ENCODE measurements around the gene TLE5.
"Not testable (repeated sequence)": the region's sequence is repeated elsewhere in the genome, so short reads cannot be mapped to it uniquely, and the experiment has no call there.

TLE5 gene

DNA sequence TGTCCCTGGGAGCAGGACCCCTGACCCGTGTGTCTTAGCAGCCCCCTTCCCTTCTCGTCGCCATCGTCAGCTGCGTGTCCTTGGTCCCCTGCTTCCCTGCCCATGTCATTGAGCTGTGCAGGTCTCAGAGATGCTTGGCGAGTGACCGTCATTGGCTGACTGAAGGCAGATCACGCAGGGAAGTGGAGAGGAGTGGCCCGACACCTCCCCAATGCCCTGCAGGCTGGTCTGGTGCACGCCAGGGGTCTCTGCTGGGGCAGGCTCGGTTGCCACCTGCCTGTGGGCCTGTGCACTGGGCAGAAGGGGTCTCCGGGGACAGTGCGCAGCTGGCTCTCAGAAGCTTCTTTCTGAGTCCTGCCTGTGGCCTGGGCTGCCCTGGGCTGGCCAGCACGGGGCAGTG lies 38.0 kb upstream of the TLE5 start:
- DNase-seq (ENCODE audit: low spot score in 2 of 2), result no peak
- H3K27me3 Mint-ChIP-seq, result peaks cover 9% of the 10 kb centered on the region
- H3K36me3 Mint-ChIP-seq, result no peaks in the 10 kb centered on the region
- no peak overlapping the region for H3K4me3 Mint-ChIP-seq
- no peaks in the 10 kb centered on the region for H3K9me3 Mint-ChIP-seq
- H3K27ac Mint-ChIP-seq, result no peak overlapping the region
- H3K4me1 Mint-ChIP-seq, result peaks cover 24% of the 10 kb centered on the region
- no peak for ATAC-seq (ENCODE audit: low read depth)

DNA sequence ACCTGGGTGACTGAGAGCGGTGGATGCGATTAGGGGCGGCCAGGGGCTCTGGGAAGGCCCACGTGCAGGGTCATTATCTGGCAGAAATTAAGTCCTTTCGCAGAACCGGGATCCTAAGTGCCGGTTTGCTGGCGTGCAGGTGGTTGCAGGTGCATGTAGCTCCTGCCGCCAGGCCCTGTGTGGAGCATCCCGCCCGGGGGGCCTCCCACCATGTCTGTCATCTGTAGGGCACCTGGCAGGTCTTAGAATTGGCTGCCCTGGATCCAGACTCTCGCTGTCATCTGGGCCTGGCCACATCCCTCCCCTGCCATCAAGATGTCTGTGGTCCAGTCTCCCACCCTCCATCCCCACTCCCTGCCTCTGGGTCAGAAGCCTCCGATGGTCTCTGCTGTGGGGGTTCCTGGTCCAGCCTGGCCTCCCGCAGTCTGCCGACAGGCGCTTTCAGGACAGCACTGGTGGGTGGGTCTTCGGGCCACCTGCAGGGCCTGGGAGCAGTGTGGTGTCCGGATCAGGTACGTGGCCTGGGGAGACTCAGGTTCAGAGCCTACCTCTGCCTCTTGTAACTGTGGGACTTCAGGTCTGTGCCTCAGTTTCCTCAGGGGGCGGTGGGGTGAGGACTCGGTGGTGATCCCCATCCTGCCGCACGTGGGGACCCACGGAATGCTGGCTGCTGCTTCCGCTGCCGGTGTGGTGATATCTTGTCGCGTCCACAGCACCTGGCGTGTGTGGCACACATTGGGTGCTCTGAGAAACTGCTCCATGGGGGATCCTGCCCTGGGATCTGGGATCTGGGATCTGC lies 37.3 kb upstream of the TLE5 start:
- Mint-ChIP-seq H3K36me3 (no peaks in the 10 kb centered on the region), H3K27me3 (peaks cover 9% of the 10 kb centered on the region), H3K27ac (no peak overlapping the region), H3K4me3 (peak overlapping the region; percentile 65), H3K4me1 (peaks cover 28% of the 10 kb centered on the region), H3K9me3 (no peaks in the 10 kb centered on the region)
- DNase-seq (ENCODE audit: low spot score in 2 of 2) (no peak), ATAC-seq (ENCODE audit: low read depth) (no peak)

DNA sequence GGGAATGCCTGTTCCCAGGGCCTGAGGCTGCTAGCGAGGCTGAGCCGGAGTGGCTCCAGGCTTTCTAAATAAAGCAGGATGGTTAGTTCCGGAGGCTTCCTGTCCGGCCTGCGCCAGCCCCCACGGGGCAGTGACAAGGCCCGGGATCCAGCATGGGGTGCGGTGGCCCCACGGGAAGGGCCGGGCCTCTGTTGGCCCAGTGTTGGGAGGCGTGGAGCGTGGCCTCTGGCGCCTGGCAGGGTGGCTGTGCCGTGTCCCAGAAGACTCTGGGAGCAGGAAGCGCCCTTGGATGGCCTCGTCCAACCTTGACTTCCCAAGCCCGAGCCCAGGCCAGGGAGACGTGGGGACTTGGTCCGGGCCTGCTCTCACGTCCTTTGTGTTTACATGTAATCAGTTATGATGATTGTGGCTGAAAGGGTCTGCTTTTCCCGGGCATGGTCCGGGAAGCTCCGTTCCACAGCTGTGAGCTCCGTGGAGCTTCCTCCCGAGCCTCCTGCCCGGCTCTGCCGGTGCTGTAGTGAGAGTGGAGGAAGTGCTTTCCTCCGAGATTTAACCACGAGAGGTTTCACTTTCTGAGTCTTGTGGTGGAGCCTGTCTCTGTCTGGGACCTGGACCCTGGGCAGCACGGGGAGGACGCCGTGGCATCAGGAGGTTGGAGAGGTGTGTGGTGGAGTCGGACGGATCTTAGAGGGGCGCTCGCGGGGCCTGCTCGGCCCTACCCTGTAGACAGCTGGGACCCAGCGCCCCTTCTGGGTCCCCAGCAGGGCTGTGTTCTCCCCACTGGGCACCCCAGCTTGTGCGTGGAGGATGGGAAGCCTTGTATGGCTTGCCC lies 36.4 kb upstream of the TLE5 start:
- DNase-seq (ENCODE audit: low spot score in 2 of 2) (peak in 1 of 2 donors; percentile 42), ATAC-seq (ENCODE audit: low read depth) (peak; percentile 50)
- Mint-ChIP-seq H3K9me3 (no peaks in the 10 kb centered on the region), H3K27me3 (peaks cover 6% of the 10 kb centered on the region), H3K27ac (no peak overlapping the region), H3K4me3 (peak overlapping the region; percentile 65), H3K36me3 (no peaks in the 10 kb centered on the region), H3K4me1 (peaks cover 22% of the 10 kb centered on the region)

GRCh38 chr19:3098141-3098514 lies 35.8 kb upstream of the TLE5 start:
- Mint-ChIP-seq H3K9me3 (no peaks in the 10 kb centered on the region), H3K36me3 (no peaks in the 10 kb centered on the region), H3K4me1 (peaks cover 22% of the 10 kb centered on the region), H3K4me3 (no peak overlapping the region), H3K27me3 (peaks cover 6% of the 10 kb centered on the region), H3K27ac (no peak overlapping the region)
- ATAC-seq (ENCODE audit: low read depth) (no peak), DNase-seq (ENCODE audit: low spot score in 2 of 2) (no peak)

DNA sequence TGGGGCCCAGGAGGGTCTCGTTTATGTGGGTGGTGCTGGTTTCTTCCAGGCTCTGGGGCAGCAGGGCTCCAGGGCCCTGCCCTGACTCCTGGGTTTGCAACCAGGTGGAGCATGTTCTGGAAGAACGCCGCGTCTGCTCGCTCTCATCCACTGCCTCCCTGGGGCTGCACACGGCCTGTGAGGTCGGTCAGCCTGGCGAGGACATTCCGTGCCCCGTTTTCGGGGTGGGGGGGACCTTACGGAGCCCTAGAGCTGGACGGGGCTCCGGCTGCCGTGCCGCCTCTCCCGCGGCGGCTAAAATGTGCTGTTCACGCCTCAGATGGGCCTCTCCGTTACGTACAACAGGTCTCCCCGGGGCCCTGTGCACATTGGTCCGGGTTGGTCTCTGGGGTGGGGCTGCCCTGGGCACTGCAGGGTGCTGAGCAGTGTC lies 35.2 kb upstream of the TLE5 start:
- Mint-ChIP-seq H3K27ac (no peak overlapping the region), H3K9me3 (no peaks in the 10 kb centered on the region), H3K4me3 (no peak overlapping the region), H3K27me3 (peaks cover 6% of the 10 kb centered on the region), H3K4me1 (peaks cover 22% of the 10 kb centered on the region), H3K36me3 (no peaks in the 10 kb centered on the region)
- DNase-seq (ENCODE audit: low spot score in 2 of 2) (no peak), ATAC-seq (ENCODE audit: low read depth) (no peak)

- H3K36me3 Mint-ChIP-seq, result no peaks in the 10 kb centered on the region
- H3K27me3 Mint-ChIP-seq, result peaks cover 4% of the 10 kb centered on the region
- DNase-seq (ENCODE audit: low spot score in 2 of 2) (no peak), ATAC-seq (ENCODE audit: low read depth) (no peak)
- H3K27ac Mint-ChIP-seq, result no peak overlapping the region
- H3K9me3 Mint-ChIP-seq, result no peaks in the 10 kb centered on the region
- peaks cover 20% of the 10 kb centered on the region for H3K4me1 Mint-ChIP-seq
- no peak overlapping the region for H3K4me3 Mint-ChIP-seq
Observed at GRCh38 chr19:3096902-3097326, 34.6 kb upstream of the TLE5 start.

DNA sequence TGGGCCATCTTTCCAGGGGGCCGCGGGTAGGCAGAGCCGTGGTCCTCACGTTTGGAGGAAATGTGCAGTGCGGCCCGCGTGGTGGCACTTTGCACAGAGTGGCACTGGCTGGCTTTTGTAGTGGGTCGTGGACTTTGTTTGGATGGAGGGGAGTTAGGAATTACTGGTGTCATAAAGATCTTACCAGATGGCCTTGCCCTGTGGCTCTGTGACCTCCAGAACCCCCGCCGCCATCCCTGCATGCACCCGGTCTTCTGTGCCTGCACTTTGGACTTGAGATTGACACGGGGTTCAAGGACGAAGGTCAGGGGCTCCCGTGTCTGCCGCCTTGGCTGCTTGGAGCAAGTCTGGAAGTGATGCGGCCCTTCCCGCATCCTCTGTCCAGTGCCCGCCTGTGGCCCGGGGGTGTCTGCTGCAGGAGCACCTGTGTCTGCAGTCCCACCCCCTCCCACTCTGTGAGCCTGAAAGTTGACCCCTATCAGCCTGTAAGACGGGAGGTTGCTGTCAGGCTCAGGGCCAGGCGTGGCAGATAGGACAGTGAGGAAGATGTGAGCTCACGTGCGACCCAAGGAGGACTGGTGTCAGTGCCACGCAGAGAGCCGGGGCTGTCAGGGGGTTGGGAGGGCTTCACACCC lies 34.1 kb upstream of the TLE5 start:
- H3K27ac Mint-ChIP-seq, result no peak overlapping the region
- H3K27me3 Mint-ChIP-seq, result peaks cover 4% of the 10 kb centered on the region
- no peaks in the 10 kb centered on the region for H3K9me3 Mint-ChIP-seq
- ATAC-seq (ENCODE audit: low read depth) (no peak), DNase-seq (ENCODE audit: low spot score in 2 of 2) (no peak)
- peaks cover 20% of the 10 kb centered on the region for H3K4me1 Mint-ChIP-seq
- H3K4me3 Mint-ChIP-seq, result peak overlapping the region; percentile 77
- no peaks in the 10 kb centered on the region for H3K36me3 Mint-ChIP-seq

DNA sequence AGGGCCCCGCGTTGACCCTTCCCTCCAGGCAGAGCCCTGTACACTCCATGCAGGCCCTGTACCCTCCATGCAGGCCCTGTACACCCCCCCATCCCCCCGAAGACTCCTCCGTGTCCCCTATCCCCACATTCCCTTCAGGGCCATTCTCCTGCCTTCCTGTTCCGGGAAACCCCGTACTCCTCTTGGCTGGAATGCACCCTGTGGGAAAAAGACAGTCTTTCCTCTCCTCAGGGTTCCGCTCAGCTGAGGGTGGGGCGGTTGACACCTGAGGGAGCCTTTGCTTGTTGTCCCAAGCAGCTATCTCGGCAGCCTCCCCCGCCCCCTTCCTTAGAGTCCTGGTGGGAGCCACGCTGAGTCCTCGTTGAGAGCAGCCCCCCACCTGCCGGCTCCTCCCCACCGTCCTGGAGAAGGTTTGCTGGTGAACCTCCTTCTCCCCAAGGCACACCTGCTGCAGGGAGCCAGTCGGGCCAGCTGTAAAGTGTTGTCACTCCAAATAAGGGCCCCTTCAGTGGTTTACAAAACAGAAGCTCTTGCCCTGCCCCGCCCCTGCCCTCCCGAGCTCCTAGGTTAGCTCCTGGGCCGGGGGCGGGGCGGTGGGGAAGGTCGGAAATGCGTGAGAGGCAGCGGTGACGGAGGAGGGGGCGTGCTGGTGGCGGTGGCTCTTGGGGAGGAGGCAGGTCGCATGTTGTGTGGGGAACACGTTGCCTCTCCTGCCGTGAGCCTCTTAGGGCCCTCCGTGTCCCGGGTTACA lies 33.3 kb upstream of the TLE5 start:
- peak; percentile 11 for ATAC-seq (ENCODE audit: low read depth)
- H3K4me1 Mint-ChIP-seq, result peaks cover 20% of the 10 kb centered on the region
- H3K27me3 Mint-ChIP-seq, result peaks cover 3% of the 10 kb centered on the region
- H3K36me3 Mint-ChIP-seq, result no peaks in the 10 kb centered on the region
- DNase-seq (ENCODE audit: low spot score in 2 of 2), result no peak
- peak overlapping the region; percentile 14 for H3K27ac Mint-ChIP-seq
- no peaks in the 10 kb centered on the region for H3K9me3 Mint-ChIP-seq
- H3K4me3 Mint-ChIP-seq, result peak overlapping the region; percentile 77

GRCh38 chr19:3094601-3095440 lies 32.5 kb upstream of the TLE5 start:
- H3K4me3 Mint-ChIP-seq, result peak overlapping the region; percentile 77
- DNase-seq (ENCODE audit: low spot score in 2 of 2), result peak; percentile 29 to 56
- ATAC-seq (ENCODE audit: low read depth), result peak; percentile 53
- peaks cover 3% of the 10 kb centered on the region for H3K27me3 Mint-ChIP-seq
- no peak overlapping the region for H3K27ac Mint-ChIP-seq
- peaks cover 18% of the 10 kb centered on the region for H3K4me1 Mint-ChIP-seq
- no peaks in the 10 kb centered on the region for H3K36me3 Mint-ChIP-seq
- no peaks in the 10 kb centered on the region for H3K9me3 Mint-ChIP-seq

GRCh38 chr19:3089299-3089855 lies 27.1 kb upstream of the TLE5 start:
- not testable (repeated sequence) for ATAC-seq (ENCODE audit: low read depth); H3K4me1 Mint-ChIP-seq; H3K27me3 Mint-ChIP-seq; H3K36me3 Mint-ChIP-seq; DNase-seq (ENCODE audit: low spot score in 2 of 2); H3K27ac Mint-ChIP-seq; H3K9me3 Mint-ChIP-seq; H3K4me3 Mint-ChIP-seq

- no peak for ATAC-seq (ENCODE audit: low read depth)
- Mint-ChIP-seq H3K4me3 (no peak overlapping the region), H3K4me1 (no peaks in the 10 kb centered on the region), H3K27me3 (no peaks in the 10 kb centered on the region), H3K36me3 (no peaks in the 10 kb centered on the region), H3K9me3 (no peaks in the 10 kb centered on the region), H3K27ac (no peak overlapping the region)
- no peak for DNase-seq (ENCODE audit: low spot score in 2 of 2)
Observed at GRCh38 chr19:3087769-3088168, 25.5 kb upstream of the TLE5 start.

DNA sequence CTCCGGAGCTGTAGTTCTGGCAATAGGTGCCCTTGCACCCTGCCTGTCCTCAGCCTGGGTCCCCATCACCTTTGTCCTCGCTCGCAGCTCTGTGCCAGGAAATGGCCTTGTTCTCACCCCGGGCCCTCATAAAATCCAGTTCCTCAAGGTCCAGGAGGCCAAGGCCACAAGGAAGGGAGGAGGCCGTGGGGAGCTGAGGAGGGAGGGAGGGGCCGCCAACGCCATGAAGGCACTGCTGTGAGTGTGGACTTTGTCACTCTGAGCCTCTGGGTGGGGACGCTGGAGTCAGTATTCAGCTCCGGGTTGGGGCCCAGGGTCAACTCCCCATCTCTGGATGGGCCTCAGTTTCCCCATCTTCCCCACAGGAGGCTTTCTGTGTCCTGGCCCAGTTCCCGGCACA lies 22.6 kb upstream of the TLE5 start:
- H3K4me3 Mint-ChIP-seq, result no peak overlapping the region
- H3K27ac Mint-ChIP-seq, result no peak overlapping the region
- no peaks in the 10 kb centered on the region for H3K36me3 Mint-ChIP-seq
- no peaks in the 10 kb centered on the region for H3K27me3 Mint-ChIP-seq
- ATAC-seq (ENCODE audit: low read depth), result no peak
- no peaks in the 10 kb centered on the region for H3K9me3 Mint-ChIP-seq
- no peak for DNase-seq (ENCODE audit: low spot score in 2 of 2)
- H3K4me1 Mint-ChIP-seq, result no peaks in the 10 kb centered on the region

GRCh38 chr19:3083964-3084363 lies 21.7 kb upstream of the TLE5 start:
- no peak for DNase-seq (ENCODE audit: low spot score in 2 of 2)
- no peaks in the 10 kb centered on the region for H3K9me3 Mint-ChIP-seq
- no peaks in the 10 kb centered on the region for H3K36me3 Mint-ChIP-seq
- no peak for ATAC-seq (ENCODE audit: low read depth)
- no peaks in the 10 kb centered on the region for H3K4me1 Mint-ChIP-seq
- H3K27ac Mint-ChIP-seq, result no peak overlapping the region
- H3K4me3 Mint-ChIP-seq, result no peak overlapping the region
- no peaks in the 10 kb centered on the region for H3K27me3 Mint-ChIP-seq
